GM12878 (cell line): ENCODE results near the gene MTERF1. TPM values are rescaled to one million over a fixed set of nuclear protein-coding genes. Genes with fewer than 3 reads are reported as not detected.

Experiments used
- ATAC-seq: fragments of 200-7000 bp; cut with Tn5 transposase; 3 replicates; pipeline ENCODE4 v1.9.1; 2020; ENCODE audit warnings: mild to moderate bottlenecking, moderate library complexity
- BruUV-seq: library from RNA; stranded (reverse); fragments of 400-500 nt; replicated peaks from 2 replicates; lab custom pipeline; 2021; lab: Mats Ljungman, UMichigan
- CTCF ChIA-PET: fragments of 300-600 bp; sonication (Branson Sonifier 250); formaldehyde crosslinking; extraction: SDS; loops from one replicate; lab custom pipeline; 2021; ENCODE audit warnings: inconsistent platforms; lab: Yijun Ruan, JAX
- POLR2A ChIA-PET: fragments of 350-600 bp; formaldehyde crosslinking; extraction: SDS; loops from one replicate; lab custom pipeline; 2021; ENCODE audit warnings: inconsistent platforms; lab: Charles Lee
- RAD21 ChIA-PET: fragments of 300-600 bp; sonication (Branson Sonifier 250); formaldehyde crosslinking; loops from one replicate; lab custom pipeline; 2023; ENCODE audit warnings: antibody characterized with exemption; ENCODE audit not compliant: unreplicated experiment; lab: Charles Lee
- SMC1A ChIA-PET: fragments of 300-600 bp; sonication (Branson Sonifier 250); formaldehyde crosslinking; loops from one replicate; lab custom pipeline; 2023; ENCODE audit not compliant: unreplicated experiment, uncharacterized antibody; lab: Charles Lee
- DNase-seq: peaks from one replicate; pipeline ENCODE4 v3.0.0-alpha.2; 2011; ENCODE audit warnings: low read depth, low spot score
- FAIRE-seq: peaks from 3 replicates; lab custom pipeline; 2011; peaks lifted over from hg19 to GRCh38; lab: Jason Lieb, UNC
- H2AFZ ChIP-seq: 2 replicates; pipeline ENCODE4 v1.6.0; 2011; ENCODE audit warnings: low read depth, low read length, control low read depth; ENCODE audit not compliant: control insufficient read depth
- H3K27ac ChIP-seq: 2 replicates; pipeline ENCODE4 v1.5.1; 2011; ENCODE audit warnings: control low read depth; ENCODE audit not compliant: control insufficient read depth, insufficient read depth
- H3K27me3 ChIP-seq, 2 experiments: replicated peaks in 1 of 2; 2 replicates each; pipeline versions ENCODE4 v1.6.0 to v1.6.1; 2011; ENCODE audit warnings: low read length in 1 of 2; ENCODE audit not compliant: control insufficient read depth in 2 of 2, insufficient read depth in 2 of 2
- H3K36me3 ChIP-seq, 2 experiments: 2 replicates each; pipeline ENCODE4 v1.5.1; 2011; ENCODE audit warnings: low read length in 1 of 2; ENCODE audit not compliant: control insufficient read depth in 2 of 2, insufficient read depth in 2 of 2
- H3K4me1 ChIP-seq: 2 replicates; pipeline ENCODE4 v1.6.1; 2011; ENCODE audit warnings: mild to moderate bottlenecking, low read length, moderate library complexity, mixed read lengths; ENCODE audit not compliant: control insufficient read depth, insufficient read depth
- H3K4me2 ChIP-seq: 2 replicates; pipeline ENCODE4 v1.6.0; 2011; ENCODE audit warnings: control low read depth; ENCODE audit not compliant: control insufficient read depth, insufficient read depth
- H3K4me3 ChIP-seq: fragments of 200-600 bp; sonication (generic); 2 replicates; pipeline ENCODE4 v1.5.1; 2016
- H3K79me2 ChIP-seq: 2 replicates; pipeline ENCODE4 v1.6.0; 2011; ENCODE audit warnings: low read length; ENCODE audit not compliant: control insufficient read depth, insufficient read depth
- H3K9ac ChIP-seq: 2 replicates; pipeline ENCODE4 v1.8.0; 2011; ENCODE audit warnings: low read length, control low read depth, mixed read lengths; ENCODE audit not compliant: control insufficient read depth, insufficient read depth
- H3K9me3 ChIP-seq: replicated peaks from 3 replicates; pipeline ENCODE4 v1.5.1; 2011; ENCODE audit warnings: mild to moderate bottlenecking, low read length; ENCODE audit not compliant: control insufficient read depth, insufficient read depth
- H4K20me1 ChIP-seq: 2 replicates; pipeline ENCODE4 v1.6.0; 2011; ENCODE audit not compliant: control insufficient read depth, insufficient read depth
- DPF2 ChIP-seq: fragments of 450-650 bp; IDR thresholded peaks from 2 replicates; pipeline ENCODE4 v1.6.1; 2017; ENCODE audit warnings: mild to moderate bottlenecking
- EP300 ChIP-seq, 2 experiments: fragments of 150-350 bp in 1 of 2; IDR thresholded peaks; 2 replicates each; pipeline ENCODE4 v1.6.1; 2011 to 2012; ENCODE audit warnings: low read depth in 2 of 2, low read length in 2 of 2, borderline replicate concordance in 1 of 2, improper control_type of control experiment in 1 of 2, inconsistent platforms in 1 of 2; ENCODE audit not compliant: control insufficient read depth in 1 of 2
- ETV6 ChIP-seq, 2 experiments: fragments of 450-650 bp in 1 of 2; IDR thresholded peaks in 1 of 2; conservative IDR thresholded peaks in 1 of 2; 2 replicates each; pipeline ENCODE4 v1.6.1; 2014; ENCODE audit warnings: antibody characterized with exemption in 1 of 2, borderline replicate concordance in 1 of 2, low read depth in 1 of 2, mild to moderate bottlenecking in 1 of 2, moderate library complexity in 1 of 2
- HCFC1 ChIP-seq: fragments of 150-350 bp; IDR thresholded peaks from 2 replicates; pipeline ENCODE4 v1.6.1; 2014; ENCODE audit warnings: low read length
- NR2C2 ChIP-seq: IDR thresholded peaks from 2 replicates; pipeline ENCODE4 v1.6.1; 2011; ENCODE audit warnings: borderline replicate concordance, low read depth; ENCODE audit not compliant: control insufficient read depth, insufficient read length
- POLR2A ChIP-seq: IDR thresholded peaks from 2 replicates; pipeline ENCODE4 v1.6.1; 2011; ENCODE audit warnings: low read depth, mild to moderate bottlenecking, low read length
- RAD51 ChIP-seq: fragments of 450-650 bp; IDR thresholded peaks from 2 replicates; pipeline ENCODE4 v1.6.1; 2016; ENCODE audit warnings: moderate library complexity, mild to moderate bottlenecking, inconsistent platforms
- SIN3A ChIP-seq: IDR thresholded peaks from 2 replicates; pipeline ENCODE4 v1.6.1; 2012; ENCODE audit warnings: low read depth, low read length, improper control_type of control experiment
- SUPT20H ChIP-seq: IDR thresholded peaks from 2 replicates; pipeline ENCODE4 v1.6.1; 2011; ENCODE audit warnings: low read depth, mild to moderate bottlenecking, low read length, moderate library complexity, borderline replicate concordance; ENCODE audit not compliant: control insufficient read depth
- TARDBP ChIP-seq: IDR thresholded peaks from 2 replicates; pipeline ENCODE4 v1.6.1; 2016; ENCODE audit warnings: borderline replicate concordance
- ZNF384 ChIP-seq: IDR thresholded peaks from 2 replicates; pipeline ENCODE4 v1.6.1; 2012; ENCODE audit warnings: low read depth, mild to moderate bottlenecking, low read length, improper control_type of control experiment, borderline replicate concordance
- ZSCAN29 ChIP-seq: fragments of 450-650 bp; IDR thresholded peaks from 2 replicates; pipeline ENCODE4 v1.6.1; 2017; ENCODE audit warnings: mild to moderate bottlenecking, moderate library complexity
- WGBS: methylation state at CpG from one replicate; pipeline ENCODE4 v1.1.6; 2016; ENCODE audit warnings: low lambda C conversion rate; ENCODE audit not compliant: insufficient replicate concordance, insufficient coverage; ENCODE audit errors: missing lambda C conversion rate; 5-methylcytosine and 5-hydroxymethylcytosine counted together
- in situ Hi-C: fragments of 300-500 bp; cut with MboI; formaldehyde crosslinking; loops from 9 replicates; pipeline ENCODE4 v1.14.3; 2018; ENCODE audit warnings: mixed read lengths
- intact Hi-C: fragments of 100-400 bp; cut with micrococcal nuclease; formaldehyde crosslinking; loops from one replicate; pipeline ENCODE4 v1.14.2; 2022; ENCODE audit not compliant: unreplicated experiment
- polyA plus RNA-seq, 11 experiments: library from polyadenylated mRNA; depleted of rRNA in 4 of 11; unstranded in 6 of 11; stranded (reverse) in 5 of 11; fragments of >200 nt; fragmentation: Nextera tagmentation in 4 of 11; fragmentation: Illumina TruSeq in 1 of 11; extraction: Ambion mirVana in 4 of 11; extraction: Trizol in 1 of 11; gene quantifications; 1 replicate in 1 of 11; 2 replicates in 10 of 11; pipeline versions ENCODE4 v1.2.1 to v1.2.3, GENCODE V29; 2011 to 2016; ENCODE audit warnings: inconsistent platforms in 2 of 11, missing spikeins in 2 of 11, low read depth in 1 of 11
- total RNA-seq, 4 experiments: library from RNA; depleted of rRNA in 3 of 4; stranded (reverse); fragments of >200 nt in 3 of 4; fragmentation: Illumina TruSeq in 1 of 4; extraction: Trizol in 1 of 4; gene quantifications; 2 replicates each; pipeline versions ENCODE4 v1.2.1 to v1.2.3, GENCODE V29; 2013 to 2021

Gene MTERF1
- total and polyA plus RNA-seq, 10 of the 15 experiments (the other 5 are each of a cell fraction or from before 2014, with no cell fraction given), result 14.7 to 38.7 (median 28.0) TPM

DNA sequence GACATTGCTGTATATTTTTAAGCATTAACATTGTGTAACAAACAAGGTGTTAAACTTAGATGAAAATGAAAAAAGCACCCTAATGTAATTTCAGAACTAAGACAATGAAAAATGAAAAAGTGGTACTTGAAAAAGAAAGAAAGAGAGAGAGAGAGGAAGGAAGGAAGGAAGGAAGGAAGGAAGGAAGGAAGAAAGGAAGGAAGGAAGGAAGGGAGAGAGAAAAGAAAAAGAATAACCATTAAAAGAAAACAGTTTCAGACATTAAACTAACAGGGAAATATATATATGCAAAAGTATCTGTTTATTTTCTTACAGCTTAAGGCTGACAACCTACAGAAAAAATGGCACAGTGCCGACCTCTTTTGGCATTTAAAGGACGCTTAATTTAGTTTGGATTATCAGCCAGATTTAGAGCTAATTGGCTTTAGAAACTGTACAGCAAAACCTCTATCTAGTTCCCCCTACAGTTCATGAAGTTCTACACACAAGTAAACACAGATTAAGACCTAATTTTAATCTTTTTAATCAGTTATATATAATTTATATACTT is 13.8 kb downstream of the MTERF1 start:
- intact Hi-C loops (no loop called here), in situ Hi-C loops (no loop called here)
- TF ChIP-seq TARDBP (no peak), ETV6 (conservative IDR thresholded peaks at IDR 0.05 in 1 of 2, IDR thresholded peaks at IDR 0.05 in 1 of 2; ENCODE audit: borderline replicate concordance in 1 of 2, low read depth in 1 of 2) (peak in 1 of 2 experiments; percentile 32; a peak in 1 of 4 replicates), POLR2A (no peak), SUPT20H (no peak), ZSCAN29 (no peak)
- Histone ChIP-seq H3K9ac (no peak overlapping the region), H4K20me1 (no peaks in the 10 kb centered on the region), H2AFZ (no peak overlapping the region), H3K27ac (no peak overlapping the region), H3K9me3 (no peaks in the 10 kb centered on the region), H3K4me3 (no peak overlapping the region), H3K79me2 (no peaks in the 10 kb centered on the region), H3K36me3 (no peaks in the 10 kb centered on the region), H3K27me3 (no peaks in the 10 kb centered on the region), H3K4me1 (no peaks in the 10 kb centered on the region), H3K4me2 (no peak overlapping the region)
- WGBS, result 68% methylated on average over 2 of the region's 2 CpGs
- DNase-seq (no peak), FAIRE-seq (no peak), ATAC-seq (no peak)
- RAD21 ChIA-PET, result interaction anchor here (0.9 kb wide), 1 partner anchor 13 kb away, joined by 3 read pairs; no protein-coding TSS in a partner anchor
- SMC1A ChIA-PET, result interaction anchor here (0.6 to 2.3 kb wide), 4 partner anchors 10 to 76 kb away, joined by 3 to 10 read pairs (median 5); partner anchors contain the start of gene MTERF1
- CTCF ChIA-PET, result interaction anchor here (1.3 to 5.5 kb wide), 4 partner anchors 14 to 37 kb away, joined by 4 to 24 read pairs (median 5); partner anchors contain the start of gene MTERF1
- POLR2A ChIA-PET, result no interaction called here
- no TSS peak for BruUV-seq

GRCh38 chr7:91865511-91865910 is 15.0 kb downstream of the MTERF1 start:
- ATAC-seq (no peak), DNase-seq (no peak), FAIRE-seq (no peak)
- ChIA-PET RAD21 (no interaction called here), CTCF (interaction anchor here (2.1 kb wide), 1 partner anchor 35 kb away, joined by 4 read pairs; no protein-coding TSS in a partner anchor), POLR2A (no interaction called here), SMC1A (interaction anchor here (0.6 to 2.1 kb wide), 2 partner anchors 15 to 16 kb away, joined by 3 to 8 read pairs; partner anchors contain the start of gene MTERF1)
- no peaks in the 10 kb centered on the region for H3K36me3 ChIP-seq
- in situ Hi-C loops, result no loop called here
- no TSS peak for BruUV-seq
- H3K27me3 ChIP-seq, result no peaks in the 10 kb centered on the region
- no peaks in the 10 kb centered on the region for H3K79me2 ChIP-seq
- no peak overlapping the region for H3K9ac ChIP-seq
- H3K4me3 ChIP-seq, result no peak overlapping the region
- no peak overlapping the region for H3K4me2 ChIP-seq
- no peaks in the 10 kb centered on the region for H4K20me1 ChIP-seq
- H2AFZ ChIP-seq, result no peak overlapping the region
- H3K4me1 ChIP-seq, result no peaks in the 10 kb centered on the region
- H3K27ac ChIP-seq, result no peak overlapping the region
- 94% methylated on average over 2 of the region's 2 CpGs for WGBS
- TF ChIP-seq NR2C2 (no peak), HCFC1 (no peak), DPF2 (no peak), EP300 (IDR thresholded peaks at IDR 0.05; ENCODE audit: borderline replicate concordance in 1 of 2, control insufficient read depth in 1 of 2, low read depth in 2 of 2, low read length in 2 of 2) (no peak), RAD51 (no peak), SIN3A (no peak), ZNF384 (no peak)
- intact Hi-C loops, result no loop called here
- H3K9me3 ChIP-seq, result no peaks in the 10 kb centered on the region
